ENCODE measurements around the gene CSNK2B. TPM values are rescaled to one million over a fixed set of nuclear protein-coding genes. Genes with fewer than 3 reads are reported as not detected.
A peak's percentile ranks its signal among the peaks of the same experiment; 100 is the strongest.

Gene CSNK2B
- polyA plus RNA-seq, 3 donors = 147 to 227 (median 195) TPM

DNA sequence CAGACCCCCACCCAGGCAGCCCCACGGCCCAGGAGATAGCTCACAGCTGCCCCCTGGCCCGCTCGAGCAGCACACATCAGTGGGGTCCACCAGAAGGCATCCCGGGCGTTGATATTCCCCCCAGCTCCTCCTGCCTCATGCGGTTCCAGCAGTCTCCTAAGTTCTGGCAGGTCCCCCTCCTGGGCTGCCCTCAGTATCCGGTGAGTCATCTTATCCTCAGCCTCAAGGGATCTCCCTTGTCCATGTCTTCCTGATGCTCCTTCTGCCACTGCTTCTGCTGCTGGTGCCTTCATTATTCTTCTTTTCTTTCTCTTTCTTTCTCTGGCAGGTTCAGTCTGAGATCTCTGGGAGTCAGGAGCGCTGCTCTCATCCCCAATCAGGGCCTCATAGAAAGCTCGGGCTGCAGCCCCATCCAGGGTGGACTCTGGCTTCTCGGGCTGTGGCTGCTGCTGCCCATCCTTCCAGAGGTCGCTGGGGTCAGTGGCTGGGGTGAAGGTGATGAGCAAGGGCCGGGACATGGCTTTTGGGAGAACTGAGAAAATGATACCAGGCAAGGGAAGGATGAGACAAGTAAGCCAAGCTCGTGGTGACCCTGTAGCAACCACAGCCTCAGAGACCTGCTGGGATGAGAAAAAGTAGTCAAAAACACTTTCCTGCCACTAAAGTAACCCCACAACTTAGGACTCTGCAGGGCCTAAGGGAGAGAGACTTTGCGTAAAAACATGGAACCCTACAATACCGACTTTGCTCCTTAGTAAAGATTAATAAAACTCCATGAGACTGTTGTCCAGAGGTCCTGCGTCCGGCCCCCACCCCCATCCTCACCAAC, 1.7 kb upstream of the CSNK2B start:
- intact Hi-C loops (cut with micrococcal nuclease) = loop anchor here in 1 of 2 donors (5.0 kb wide), 1 partner anchor 117 kb away; the partner anchor contains the start of genes ATP6V1G2 and NFKBIL1
- no peaks in the 10 kb centered on the region for H3K9me3 Mint-ChIP-seq

More for the DNA sequence above, 1.7 kb upstream of the CSNK2B start:
- Histone ChIP-seq H2AFZ (ENCODE audit: insufficient read depth, low read depth, low read length, poor library complexity, severe bottlenecking) (peak overlapping the region; percentile 81), H3K36me3 (replicated peaks in 1 of 2; ENCODE audit: control insufficient read depth in 1 of 2, insufficient read depth in 2 of 2, low read length in 2 of 2) (peaks cover 28 to 47% of the 10 kb centered on the region in 2 donors), H3K4me2 (replicated peaks; ENCODE audit: extremely low read depth, low read length, poor library complexity, severe bottlenecking) (peak overlapping the region; percentile 97), H3K79me2 (ENCODE audit: insufficient read depth, low read length) (peaks cover 81% of the 10 kb centered on the region), H3K9ac (ENCODE audit: insufficient read depth, low read length, poor library complexity, severe bottlenecking) (peak overlapping the region; percentile 88), H3K27me3 (ENCODE audit: control insufficient read depth in 2 of 2, insufficient read depth in 2 of 2, low read length in 2 of 2) (no peaks in the 10 kb centered on the region), H3K4me3 (replicated peaks in 1 of 3; ENCODE audit: low read depth in 2 of 3, low read length in 3 of 3) (peak overlapping the region; percentile 87 to 94 (median 90)), H3K9me3 (replicated peaks in 1 of 2; ENCODE audit: control insufficient read depth in 1 of 2, insufficient read depth in 1 of 2, low read length in 2 of 2) (no peaks in the 10 kb centered on the region), H4K20me1 (ENCODE audit: insufficient read depth, low read length) (peaks cover 7% of the 10 kb centered on the region), H3K4me1 (ENCODE audit: control insufficient read depth in 1 of 2, insufficient read depth in 2 of 2, low read length in 2 of 2) (peaks cover 59 to 73% of the 10 kb centered on the region in 2 donors), H3K27ac (ENCODE audit: low read depth in 1 of 2, low read length in 2 of 2) (peak overlapping the region; percentile 93 to 95)
- peaks cover 43 to 60% of the 10 kb centered on the region in 2 donors for H3K36me3 Mint-ChIP-seq
- H3K4me1 Mint-ChIP-seq = peaks cover 63% of the 10 kb centered on the region
- peaks cover 0 to 1% (median 0%) of the 10 kb centered on the region in 3 donors for H3K27me3 Mint-ChIP-seq (ENCODE audit: low read depth in 3 of 3)
- TF ChIP-seq, protein P1, sequence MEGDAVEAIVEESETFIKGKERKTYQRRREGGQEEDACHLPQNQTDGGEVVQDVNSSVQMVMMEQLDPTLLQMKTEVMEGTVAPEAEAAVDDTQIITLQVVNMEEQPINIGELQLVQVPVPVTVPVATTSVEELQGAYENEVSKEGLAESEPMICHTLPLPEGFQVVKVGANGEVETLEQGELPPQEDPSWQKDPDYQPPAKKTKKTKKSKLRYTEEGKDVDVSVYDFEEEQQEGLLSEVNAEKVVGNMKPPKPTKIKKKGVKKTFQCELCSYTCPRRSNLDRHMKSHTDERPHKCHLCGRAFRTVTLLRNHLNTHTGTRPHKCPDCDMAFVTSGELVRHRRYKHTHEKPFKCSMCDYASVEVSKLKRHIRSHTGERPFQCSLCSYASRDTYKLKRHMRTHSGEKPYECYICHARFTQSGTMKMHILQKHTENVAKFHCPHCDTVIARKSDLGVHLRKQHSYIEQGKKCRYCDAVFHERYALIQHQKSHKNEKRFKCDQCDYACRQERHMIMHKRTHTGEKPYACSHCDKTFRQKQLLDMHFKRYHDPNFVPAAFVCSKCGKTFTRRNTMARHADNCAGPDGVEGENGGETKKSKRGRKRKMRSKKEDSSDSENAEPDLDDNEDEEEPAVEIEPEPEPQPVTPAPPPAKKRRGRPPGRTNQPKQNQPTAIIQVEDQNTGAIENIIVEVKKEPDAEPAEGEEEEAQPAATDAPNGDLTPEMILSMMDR (IDR thresholded peaks at IDR 0.05) = no peak
- DNase-seq = peak in 2 of 3 donors; percentile 14 to 67
- WGBS (ENCODE audit: insufficient coverage) = 42% methylated on average over 13 of the region's 17 CpGs
- peak overlapping the region; percentile 93 to 98 for H3K4me3 Mint-ChIP-seq
- peak overlapping the region; percentile 96 to 98 (median 98) for H3K27ac Mint-ChIP-seq
